NCI-H345 (cell line): ENCODE data around the gene CNTN1.

Experiments
- DNase-seq: peaks from one replicate; lab custom pipeline; 2025; lab: John Stamatoyannopoulos, UW

Gene CNTN1

DNA sequence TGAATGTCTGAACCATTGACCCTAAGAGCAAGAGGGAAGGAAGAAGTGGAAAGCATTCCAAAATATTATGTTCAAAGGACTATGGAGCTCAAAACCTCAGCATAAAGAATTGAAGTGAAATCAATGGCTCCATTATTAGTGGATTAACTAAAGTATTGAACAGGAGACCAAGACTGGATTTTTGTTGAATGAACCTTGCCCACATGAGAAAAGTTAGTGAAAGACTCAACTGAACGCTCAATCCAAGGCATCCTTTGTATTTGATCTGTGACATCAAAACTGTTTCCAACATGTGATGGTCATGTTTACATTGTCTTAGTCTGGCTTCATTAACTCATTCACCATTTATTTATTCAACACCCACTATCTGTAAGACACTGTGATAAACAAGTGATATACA, 161.0 kb downstream of the CNTN1 start:
- DNase-seq, result no peak

DNA sequence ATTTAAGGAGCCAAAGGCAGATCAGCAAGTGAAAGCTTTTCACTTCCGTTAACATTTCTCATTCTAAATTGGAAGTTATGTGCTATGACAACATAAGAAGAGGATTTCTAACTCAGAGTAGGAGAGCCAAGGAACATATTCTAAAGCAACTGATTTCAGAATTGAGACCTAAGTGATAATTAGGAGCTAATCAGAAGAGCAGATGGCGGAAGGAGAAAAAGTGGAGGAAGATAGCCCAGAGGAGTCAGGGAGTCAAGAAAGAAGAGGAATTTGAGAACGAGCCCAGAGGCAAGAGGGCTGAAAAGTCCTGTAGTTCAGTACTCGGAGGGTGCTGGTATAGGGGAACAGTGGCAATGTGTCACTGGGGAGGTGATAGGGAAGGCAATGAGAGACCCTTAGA, 162.4 kb downstream of the CNTN1 start:
- DNase-seq, result no peak

DNA sequence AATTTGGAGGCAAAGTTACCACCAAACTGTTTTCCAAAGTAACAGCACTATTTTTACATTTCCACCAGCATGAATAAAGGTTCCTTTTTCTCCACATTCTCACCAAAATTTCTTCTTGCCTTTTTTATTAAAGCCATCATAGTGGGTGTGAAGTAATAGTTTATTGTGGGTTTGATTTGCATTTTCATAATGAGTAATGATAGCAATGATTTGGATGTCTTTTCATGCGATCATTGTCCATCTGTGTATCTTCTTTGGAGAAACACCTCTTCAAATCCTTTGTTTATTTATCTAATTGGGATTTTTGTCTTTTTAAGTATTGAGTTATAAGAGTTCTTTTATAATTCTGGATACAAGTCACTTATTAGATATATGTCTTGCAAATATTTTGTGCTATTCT, 172.7 kb downstream of the CNTN1 start:
- no peak for DNase-seq

DNA sequence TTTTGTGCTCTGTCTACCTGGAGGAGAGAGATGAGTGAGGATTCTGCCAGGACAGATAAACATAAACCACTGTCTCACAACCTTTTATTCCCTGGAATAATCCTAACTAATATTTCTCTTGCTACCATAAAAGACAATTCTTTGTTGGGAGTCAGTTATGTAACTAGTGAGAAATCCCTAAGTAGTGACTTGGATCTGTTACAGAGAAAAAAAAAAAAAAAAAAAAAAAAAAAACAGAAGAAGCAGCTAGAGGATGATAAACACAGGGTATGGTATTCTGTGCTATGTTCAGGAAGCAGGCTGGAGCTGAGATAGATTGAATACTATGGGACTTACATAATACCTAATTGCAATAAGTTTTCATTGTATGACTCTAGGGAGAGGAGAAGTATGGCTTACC, 178.7 kb downstream of the CNTN1 start:
- no peak for DNase-seq

DNA sequence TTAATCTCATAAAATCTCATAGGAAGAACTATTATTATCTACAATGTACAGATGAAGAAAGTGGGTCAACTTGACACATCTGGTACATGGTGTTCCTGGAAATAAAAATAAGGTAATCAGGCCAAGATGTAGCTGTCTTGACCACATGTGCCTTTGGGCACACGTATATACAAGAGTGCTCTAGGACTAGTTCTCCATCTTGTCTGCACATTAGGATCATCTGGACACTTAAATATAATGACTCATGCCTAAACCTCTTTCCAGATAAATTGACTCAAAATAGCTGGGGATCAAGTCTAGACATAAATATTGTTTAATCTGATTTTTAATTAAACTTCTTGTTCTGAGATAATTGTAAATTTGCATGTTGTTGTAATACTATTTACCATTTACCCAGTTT, 182.6 kb downstream of the CNTN1 start:
- no peak for DNase-seq

DNA sequence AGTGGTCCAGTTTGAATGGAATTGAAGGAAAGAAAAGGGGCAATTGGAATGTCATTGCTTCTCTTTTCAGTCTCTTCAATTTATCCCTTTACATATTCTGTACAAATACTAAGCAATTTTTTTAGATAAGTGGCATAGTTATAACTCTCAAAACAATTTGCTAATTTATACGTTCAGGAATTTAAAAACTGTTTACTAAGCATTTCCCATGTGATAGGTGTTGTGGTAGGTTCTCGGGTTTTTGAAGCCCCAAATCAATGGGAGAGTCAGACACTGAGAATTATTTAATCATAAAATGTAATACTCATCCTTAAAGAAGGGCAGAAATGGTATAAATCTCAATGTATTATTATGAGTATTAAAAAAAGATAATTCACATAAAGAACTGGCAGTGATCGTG, 197.1 kb downstream of the CNTN1 start:
- no peak for DNase-seq

DNA sequence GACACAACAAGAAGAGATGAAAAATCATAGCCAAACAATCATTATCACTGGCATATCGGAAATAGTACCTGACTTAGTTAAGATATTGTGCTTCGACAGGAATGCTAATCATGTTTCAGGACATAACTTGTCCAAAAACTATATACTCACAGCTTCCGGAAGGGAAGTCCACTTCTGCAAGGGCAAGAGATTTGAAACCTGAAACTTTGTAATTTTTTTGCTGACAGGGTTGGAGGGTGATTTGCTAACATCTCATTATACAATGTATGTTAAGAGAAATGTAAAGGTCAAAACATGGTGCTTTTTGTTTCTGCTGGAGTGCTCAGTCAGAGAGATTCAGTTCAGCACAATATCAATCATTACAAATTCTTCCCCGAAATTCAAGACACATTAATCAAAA, 200.3 kb downstream of the CNTN1 start:
- no peak for DNase-seq

DNA sequence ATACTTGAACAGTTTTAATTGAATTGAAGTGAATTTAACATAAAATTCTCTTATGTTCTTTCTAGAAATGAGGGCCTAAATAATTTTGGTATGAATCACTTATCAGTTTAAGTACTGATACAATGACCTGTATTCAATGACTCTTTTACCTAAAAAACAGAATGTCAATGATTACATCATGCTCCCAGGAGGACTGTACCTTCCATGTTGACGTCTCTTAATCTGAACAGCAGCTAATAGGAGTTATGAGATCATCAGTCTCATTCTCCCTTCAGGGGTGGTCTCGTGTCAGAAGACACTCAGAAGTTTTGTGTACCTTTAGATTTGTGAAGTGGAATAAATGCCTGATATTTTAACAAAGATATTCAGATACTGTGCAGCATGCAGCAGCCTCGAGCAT, 206.3 kb downstream of the CNTN1 start:
- no peak for DNase-seq

DNA sequence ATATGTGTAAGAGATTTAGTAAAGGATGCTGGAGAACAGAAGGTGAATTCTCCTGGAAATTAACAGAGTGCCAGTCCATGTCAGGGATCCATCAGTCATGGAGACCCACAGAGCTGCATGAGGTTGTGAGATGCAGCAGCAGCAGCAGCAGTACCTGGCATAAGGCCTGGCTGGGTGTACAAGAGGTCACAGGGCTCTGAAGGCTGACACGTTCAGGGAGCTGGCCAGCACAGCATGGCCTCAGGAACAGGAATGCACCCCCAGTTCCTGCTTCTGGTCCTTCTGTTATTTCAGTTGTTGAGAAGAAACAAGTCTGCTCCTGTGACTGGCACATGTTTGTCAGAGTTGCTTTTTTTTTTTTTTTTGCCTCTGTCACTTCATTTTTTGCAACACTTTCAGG, 210.8 kb downstream of the CNTN1 start:
- no peak for DNase-seq

DNA sequence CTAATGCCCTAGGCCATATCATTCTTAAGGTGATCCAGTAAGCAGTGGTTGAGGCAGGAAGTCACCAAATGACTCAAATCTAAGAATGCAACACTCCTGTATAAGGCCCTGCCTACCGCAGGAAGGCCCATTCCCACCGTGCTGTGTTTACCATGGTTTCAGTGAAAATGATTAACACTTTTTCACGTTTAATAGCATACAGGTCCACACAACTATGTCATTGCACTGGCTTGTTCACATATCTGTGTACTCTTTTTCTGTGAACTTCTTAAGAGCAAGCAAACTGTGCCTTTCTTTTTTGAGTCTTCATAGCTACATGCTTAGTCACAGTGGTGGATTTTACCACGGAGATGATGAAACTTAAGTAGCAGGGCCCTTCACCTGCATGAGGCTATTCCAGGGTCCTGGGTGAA, 214.9 kb downstream of the CNTN1 start:
- DNase-seq, result no peak

DNA sequence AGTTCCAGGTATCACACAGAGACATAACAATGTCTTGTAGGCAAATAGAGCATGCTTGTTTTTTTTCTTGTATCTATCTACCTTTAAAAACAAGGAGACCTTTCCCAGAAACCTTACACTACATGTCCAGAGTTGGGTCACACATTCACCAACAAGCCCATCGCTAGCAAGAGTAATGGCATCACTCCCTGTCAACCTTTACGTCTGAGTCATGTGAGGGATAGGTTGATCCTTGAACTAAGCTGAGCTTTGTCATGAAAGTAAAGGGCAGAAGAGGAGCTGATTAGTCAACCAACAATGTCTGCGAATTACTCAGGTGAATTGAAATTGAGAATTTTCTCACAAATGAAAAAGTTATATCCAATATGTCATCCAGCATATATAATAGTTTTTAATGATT, 219.4 kb downstream of the CNTN1 start:
- no peak for DNase-seq

DNA sequence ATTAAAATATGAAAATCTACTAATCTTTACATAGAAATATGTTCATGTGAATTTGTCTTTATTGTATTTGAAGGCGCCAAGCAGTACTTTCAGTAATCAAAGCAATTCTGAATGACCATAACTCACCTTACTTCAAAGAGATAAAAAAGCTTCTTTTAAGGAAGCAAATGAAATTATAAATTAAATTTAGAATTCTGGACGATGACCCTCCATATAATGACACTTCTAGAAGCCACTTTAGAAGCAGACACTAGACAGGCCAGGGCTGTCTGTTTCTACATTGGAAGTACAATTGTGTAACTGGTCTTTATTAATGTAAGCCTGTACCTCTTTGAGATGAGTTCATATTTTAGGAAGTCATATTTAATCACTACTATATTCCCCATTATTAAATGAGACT, 222.9 kb downstream of the CNTN1 start:
- no peak for DNase-seq

DNA sequence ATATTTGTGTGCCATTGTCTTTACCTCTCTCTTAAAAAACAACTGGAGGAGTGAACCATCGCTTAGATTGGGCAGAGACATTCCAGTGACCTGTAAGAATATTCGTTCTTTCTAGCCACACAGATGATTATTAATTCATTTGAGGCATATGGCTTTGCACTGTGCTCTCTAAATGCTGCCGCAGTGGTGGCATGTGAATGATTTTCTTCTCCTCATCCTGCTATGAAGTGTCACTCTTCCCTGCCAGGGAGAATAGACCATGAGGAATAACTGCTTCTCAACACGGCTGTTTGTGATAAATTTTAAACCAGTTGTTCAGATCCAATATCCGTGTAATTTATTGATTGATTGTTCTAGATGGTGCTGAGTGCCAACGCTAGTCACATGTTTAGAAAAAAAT, 225.3 kb downstream of the CNTN1 start:
- no peak for DNase-seq

DNA sequence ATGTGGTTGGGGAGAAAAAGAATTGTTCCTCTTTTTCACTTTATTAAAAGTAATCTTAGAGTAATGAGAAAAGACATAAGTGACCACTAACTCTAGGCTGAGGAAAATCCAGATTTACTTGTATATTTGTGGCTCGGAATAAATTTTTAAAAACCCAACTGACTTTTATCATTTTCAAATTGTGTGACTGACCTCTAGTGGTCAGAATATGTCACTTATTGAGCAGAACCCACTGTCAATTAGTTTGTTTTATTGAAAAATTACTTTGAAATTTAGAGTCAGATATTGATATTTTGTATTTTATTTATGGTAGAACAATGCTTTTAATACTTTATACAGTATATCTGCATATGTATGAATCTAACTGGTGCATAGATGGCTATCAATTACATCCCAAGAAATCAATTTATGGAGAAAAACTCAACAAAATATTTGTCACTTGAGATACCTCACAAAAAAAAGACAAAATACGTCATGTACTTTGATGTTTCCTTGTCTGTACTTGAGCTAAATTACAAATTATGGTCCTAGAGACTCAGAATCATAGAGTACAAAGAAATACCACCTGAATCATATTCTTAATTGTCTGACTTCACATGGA, 229.4 kb downstream of the CNTN1 start:
- peak; percentile 18 for DNase-seq

DNA sequence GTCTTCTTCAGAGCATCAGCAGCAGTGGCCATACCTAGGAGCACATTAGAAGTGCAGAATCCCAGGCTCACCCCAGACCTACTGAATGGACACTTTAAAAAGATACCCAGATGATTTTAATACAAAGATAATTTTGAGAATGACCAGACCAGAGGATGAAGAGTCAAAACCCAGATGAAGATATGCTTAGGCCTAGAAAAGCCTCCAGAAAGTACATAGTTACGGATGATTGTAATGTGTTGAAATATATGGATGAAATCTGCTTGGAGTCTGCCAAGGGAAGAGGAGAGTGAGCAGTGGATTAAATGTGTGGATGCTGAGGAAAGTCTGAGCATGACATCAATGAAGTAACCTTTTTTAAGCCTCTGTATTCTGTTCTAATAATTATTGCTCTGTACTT, 245.7 kb downstream of the CNTN1 start:
- no peak for DNase-seq

DNA sequence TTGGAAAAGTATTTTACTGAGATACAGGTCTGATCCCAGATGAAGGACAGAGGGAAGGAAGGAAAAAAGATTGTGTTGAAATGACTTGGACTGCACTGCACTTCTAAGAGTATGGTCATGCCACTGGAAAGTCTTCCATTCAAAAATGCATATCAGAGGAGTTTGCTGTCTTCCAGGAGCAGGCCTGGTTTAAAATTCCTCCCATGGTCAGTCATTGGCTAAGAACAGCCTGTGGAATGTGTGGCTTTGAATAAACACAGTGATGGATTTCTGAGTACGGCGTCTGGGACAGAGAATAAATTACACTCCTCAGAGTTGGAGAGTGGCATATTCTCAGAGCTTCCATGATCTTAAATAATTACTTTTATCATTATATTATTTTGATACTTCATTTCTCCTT, 250.1 kb downstream of the CNTN1 start:
- DNase-seq, result no peak

DNA sequence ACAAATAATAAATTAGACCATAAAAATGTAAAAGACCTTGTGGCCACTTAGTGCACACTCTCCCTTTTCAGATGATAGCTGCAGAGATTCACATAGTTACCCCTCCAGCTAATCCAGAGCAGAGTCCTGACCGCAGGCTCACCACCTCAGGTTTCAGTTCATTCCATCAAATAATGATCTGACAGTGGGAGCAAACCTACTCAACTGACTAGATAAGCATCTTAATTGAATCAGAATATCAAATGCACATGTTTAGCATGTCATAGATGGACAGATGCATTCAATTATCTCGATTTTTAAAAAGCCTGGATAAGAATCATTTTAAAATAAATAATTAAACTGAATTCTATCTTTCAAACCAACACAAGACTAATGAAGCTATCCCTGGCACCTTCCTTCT, 253.5 kb downstream of the CNTN1 start:
- no peak for DNase-seq

DNA sequence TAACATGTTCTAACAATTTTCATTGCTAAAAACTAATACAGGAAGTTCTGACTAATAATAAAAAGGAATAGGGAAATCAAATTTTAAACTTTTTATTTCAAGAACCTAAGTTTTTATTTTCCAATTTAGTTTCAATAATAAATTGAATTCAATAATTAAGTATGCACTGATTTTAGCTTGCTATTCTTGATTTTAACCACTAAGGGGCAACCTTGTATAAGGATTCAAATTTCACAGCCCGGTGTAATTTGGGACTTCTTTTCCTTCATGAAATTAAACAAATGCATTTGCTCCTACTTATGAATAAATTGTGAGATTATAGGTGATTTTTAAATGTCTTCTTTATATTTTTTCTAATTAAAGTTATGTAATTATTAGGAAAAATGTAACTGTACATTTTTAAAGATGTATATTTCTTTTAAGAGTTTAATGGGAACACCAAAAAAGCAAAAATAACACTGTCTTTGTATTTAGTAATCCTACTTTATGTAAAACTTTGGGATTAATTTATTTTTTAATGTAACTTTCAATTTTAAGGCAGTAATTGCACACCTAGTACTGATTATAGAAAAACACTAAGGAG, 254.5 kb downstream of the CNTN1 start:
- DNase-seq, result peak; percentile 45

DNA sequence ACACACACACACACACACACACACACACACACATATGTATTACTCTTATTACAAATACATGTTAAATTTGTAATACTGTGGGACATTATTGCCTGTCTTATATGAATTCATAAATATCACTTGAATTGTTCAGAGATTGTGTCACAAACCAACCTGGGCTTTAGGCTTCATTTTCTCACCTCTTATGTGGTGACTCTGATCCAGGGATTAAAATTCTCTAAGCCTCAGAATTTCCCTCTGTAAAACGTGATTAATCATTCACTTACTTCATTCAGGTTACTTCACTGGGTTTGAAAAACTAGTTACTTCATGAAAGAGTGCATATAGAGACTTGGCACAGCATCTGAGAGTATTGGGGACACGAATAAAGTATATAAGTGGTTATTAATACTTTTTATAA, 255.6 kb downstream of the CNTN1 start:
- DNase-seq, result no peak

DNA sequence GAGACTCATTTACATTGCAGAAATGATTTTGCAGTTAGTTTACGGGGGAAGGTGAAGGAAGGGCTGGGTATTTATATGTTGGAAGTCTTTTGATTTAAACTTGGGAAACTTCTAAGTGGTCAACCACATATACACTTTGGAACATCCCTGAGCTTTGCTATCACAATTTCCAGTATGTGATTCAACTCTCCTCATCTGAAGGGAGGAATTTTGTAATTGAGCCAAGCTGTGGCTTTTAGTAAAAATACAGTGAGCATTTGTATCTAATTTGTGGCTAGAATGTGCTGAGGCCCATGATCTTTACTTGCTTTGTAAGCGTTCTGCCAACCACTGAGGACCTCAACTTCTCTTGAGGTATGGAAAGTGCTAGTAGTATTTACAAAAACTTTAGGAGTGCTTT, 260.8 kb downstream of the CNTN1 start:
- no peak for DNase-seq

DNA sequence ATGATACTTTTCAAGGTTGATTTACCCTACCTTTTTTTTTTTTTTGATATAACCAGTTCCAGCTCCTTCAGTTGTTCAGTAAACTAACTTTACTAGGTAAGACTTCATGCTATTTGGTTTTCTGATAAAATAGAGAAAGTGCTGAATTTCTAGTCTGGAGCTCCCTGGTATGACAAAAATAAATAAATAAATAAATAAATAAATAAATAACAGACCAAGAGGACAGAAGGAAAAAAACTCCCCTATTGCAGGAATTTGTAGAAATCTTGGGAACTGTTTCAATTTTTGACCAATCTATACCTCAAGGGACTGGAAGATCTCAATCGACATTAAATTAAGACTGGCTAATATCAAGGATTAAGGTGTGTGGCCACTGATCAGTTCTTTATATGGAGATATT, 265.2 kb downstream of the CNTN1 start:
- DNase-seq, result no peak

DNA sequence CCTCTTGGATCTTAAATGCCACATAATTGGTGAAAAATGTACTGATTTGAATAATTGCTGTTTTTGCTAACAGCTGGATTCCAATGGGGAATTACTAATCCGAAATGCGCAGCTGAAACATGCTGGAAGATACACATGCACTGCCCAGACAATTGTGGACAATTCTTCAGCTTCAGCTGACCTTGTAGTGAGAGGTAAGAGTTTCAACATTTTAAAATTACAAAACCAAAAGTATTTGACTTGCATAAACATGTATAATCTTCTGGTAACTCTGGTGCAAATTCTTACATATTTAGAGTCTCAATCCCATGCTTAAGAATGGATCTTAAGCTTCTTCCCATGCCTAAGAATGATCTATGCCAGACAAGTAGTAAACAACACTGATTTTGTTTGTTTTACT, 266.8 kb downstream of the CNTN1 start:
- no peak for DNase-seq

DNA sequence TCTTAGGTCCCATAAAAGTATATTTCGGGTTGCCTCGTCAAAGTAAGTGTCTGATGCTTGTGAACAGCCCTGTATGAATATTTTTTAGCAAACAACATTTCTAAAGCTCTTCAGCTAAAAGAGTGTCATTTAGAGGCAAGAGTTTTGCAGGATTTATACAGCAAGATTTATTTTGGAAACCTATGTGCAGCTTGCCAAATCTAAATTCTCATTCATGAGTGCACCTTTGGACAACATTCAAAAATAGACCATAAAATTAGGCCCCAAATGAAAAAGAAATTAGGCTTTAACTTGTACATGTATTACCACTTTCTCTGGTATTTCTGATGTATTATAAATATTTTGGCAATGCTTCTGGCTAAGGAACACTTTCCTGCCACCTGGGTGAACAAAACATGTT, 271.5 kb downstream of the CNTN1 start:
- no peak for DNase-seq

DNA sequence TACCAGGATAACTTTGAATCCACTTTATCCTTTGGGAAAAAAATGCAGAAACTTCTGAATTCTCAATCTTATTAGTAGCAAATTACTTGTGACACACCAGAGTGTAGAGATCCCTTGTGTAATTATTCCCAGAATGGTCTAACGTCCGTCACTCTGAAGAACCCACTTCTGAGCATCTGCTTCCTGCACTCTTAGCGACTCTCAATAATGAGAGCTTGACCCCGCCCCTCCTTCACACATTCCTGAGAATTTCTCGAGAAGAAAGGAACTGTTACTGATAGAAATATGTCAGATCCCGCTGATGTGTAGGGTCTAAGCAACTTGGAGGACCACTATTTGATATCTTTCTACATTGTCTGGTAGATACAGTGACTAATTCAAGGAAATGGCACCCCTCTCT, 277.6 kb downstream of the CNTN1 start:
- no peak for DNase-seq
